Endothelial cell of umbilical vein (primary cell): Measurements from ENCODE around the gene SAMD5. TPM values are rescaled to one million over a fixed set of nuclear protein-coding genes. Genes with fewer than 3 reads are reported as not detected.

ENCODE experiments used
- BruUV-seq: library from RNA; stranded (reverse); fragments of 400-500 nt; replicated peaks from 2 replicates; lab custom pipeline; 2021; lab: Mats Ljungman, UMichigan
- CTCF ChIA-PET: fragments of 300-600, 350-600 bp; sonication (Branson Sonifier 250); formaldehyde crosslinking; loops from one replicate; lab custom pipeline; 2021; ENCODE audit warnings: antibody characterized with exemption, inconsistent platforms; lab: Charles Lee
- POLR2A ChIA-PET: fragments of 300-600, 350-600 bp; sonication (Branson Sonifier 250); formaldehyde crosslinking; loops from one replicate; lab custom pipeline; 2021; ENCODE audit warnings: antibody characterized with exemption, inconsistent platforms; lab: Charles Lee
- DNase-seq: peaks from one replicate; pipeline ENCODE4 v3.0.0-alpha.2; 2011; ENCODE audit warnings: low read depth, low spot score
- FAIRE-seq: peaks from 2 replicates; lab custom pipeline; 2011; peaks lifted over from hg19 to GRCh38; lab: Jason Lieb, UNC
- H2AFZ ChIP-seq: 2 replicates; pipeline ENCODE4 v1.6.0; 2012; ENCODE audit warnings: low read depth, low read length, control low read depth, inconsistent platforms
- H3K27ac ChIP-seq: 2 replicates; pipeline ENCODE4 v1.5.1; 2011; ENCODE audit warnings: low read depth, mild to moderate bottlenecking, control low read depth, low read length, moderate library complexity; ENCODE audit not compliant: insufficient read depth
- H3K27me3 ChIP-seq, 2 experiments: 2 replicates each; pipeline versions ENCODE4 v1.6.0 to v1.6.1; 2011; ENCODE audit warnings: low read length in 2 of 2, mixed read lengths in 1 of 2; ENCODE audit not compliant: control insufficient read depth in 2 of 2, insufficient read depth in 2 of 2
- H3K36me3 ChIP-seq, 2 experiments: 2 replicates in 1 of 2; 3 replicates in 1 of 2; pipeline ENCODE4 v1.5.1; 2011; ENCODE audit warnings: low read length in 2 of 2, mild to moderate bottlenecking in 1 of 2, moderate library complexity in 1 of 2; ENCODE audit not compliant: control insufficient read depth in 2 of 2, insufficient read depth in 2 of 2; ENCODE audit errors: extremely low read depth in 1 of 2
- H3K4me1 ChIP-seq: 3 replicates; pipeline ENCODE4 v1.5.1; 2011; ENCODE audit warnings: mild to moderate bottlenecking, low read length; ENCODE audit not compliant: control insufficient read depth, insufficient read depth; ENCODE audit errors: extremely low read depth
- H3K4me2 ChIP-seq: 2 replicates; pipeline ENCODE4 v1.6.1; 2011; ENCODE audit warnings: low read length, control low read depth, mixed read lengths; ENCODE audit not compliant: insufficient read depth
- H3K4me3 ChIP-seq, 3 experiments: fragments of 200-600 bp in 1 of 3; sonication (generic), shearing (Covaris generic) in 1 of 3; replicated peaks in 1 of 3; 2 replicates each; pipeline ENCODE4 v1.5.1; 2011 to 2016; ENCODE audit warnings: control low read depth in 3 of 3, low read length in 3 of 3, mild to moderate bottlenecking in 2 of 3, inconsistent platforms in 1 of 3, low read depth in 1 of 3, moderate library complexity in 1 of 3; ENCODE audit not compliant: insufficient read depth in 1 of 3
- H3K79me2 ChIP-seq: 2 replicates; pipeline ENCODE4 v1.6.0; 2012; ENCODE audit warnings: low read length, inconsistent platforms; ENCODE audit not compliant: control insufficient read depth, insufficient read depth
- H3K9ac ChIP-seq: replicated peaks from 2 replicates; pipeline ENCODE3; 2011; ENCODE audit warnings: low read length, control low read depth; ENCODE audit not compliant: insufficient read depth; ENCODE audit errors: extremely low read depth
- H3K9me1 ChIP-seq: replicated peaks from 3 replicates; pipeline ENCODE4 v1.6.0; 2011; ENCODE audit warnings: mild to moderate bottlenecking, low read length; ENCODE audit not compliant: control insufficient read depth, insufficient read depth; ENCODE audit errors: extremely low read depth
- H3K9me3 ChIP-seq: replicated peaks from 2 replicates; pipeline ENCODE4 v1.5.1; 2012; ENCODE audit warnings: low read length, inconsistent platforms; ENCODE audit not compliant: control insufficient read depth, insufficient read depth
- H4K20me1 ChIP-seq: replicated peaks from 2 replicates; pipeline ENCODE3; 2011; ENCODE audit warnings: mild to moderate bottlenecking, low read length; ENCODE audit not compliant: control insufficient read depth, insufficient read depth; ENCODE audit errors: extremely low read depth
- CTCF ChIP-seq, 2 donors: IDR thresholded peaks; 1 replicate in 1 of 2; 2 replicates in 1 of 2; pipeline ENCODE4 v1.5.1; 2011; ENCODE audit warnings: low read length in 2 of 2, mild to moderate bottlenecking in 2 of 2, moderate library complexity in 2 of 2, control low read depth in 1 of 2, inconsistent platforms in 1 of 2, low read depth in 1 of 2; ENCODE audit not compliant: insufficient read depth in 1 of 2; ENCODE audit errors: extremely low read depth in 1 of 2
- EZH2 ChIP-seq: IDR thresholded peaks from 2 replicates; pipeline ENCODE4 v1.6.1; 2012; ENCODE audit warnings: borderline replicate concordance, low read depth, mild to moderate bottlenecking, moderate library complexity, low read length, inconsistent platforms; ENCODE audit not compliant: severe bottlenecking
- FOS ChIP-seq: IDR thresholded peaks from 2 replicates; pipeline ENCODE4 v1.6.1; 2011; ENCODE audit warnings: mild to moderate bottlenecking, low read length, moderate library complexity, borderline replicate concordance; ENCODE audit not compliant: insufficient read depth
- GATA2 ChIP-seq: IDR thresholded peaks from 2 replicates; pipeline ENCODE4 v1.7.0; 2011; ENCODE audit warnings: low read depth, mild to moderate bottlenecking, moderate library complexity, mixed read lengths, low read length; ENCODE audit not compliant: insufficient read length, insufficient read depth
- JUN ChIP-seq: IDR thresholded peaks from 2 replicates; pipeline ENCODE4 v1.6.1; 2011; ENCODE audit warnings: borderline replicate concordance, low read depth; ENCODE audit not compliant: insufficient read length, insufficient read depth
- MYC ChIP-seq: IDR thresholded peaks from one replicate; pipeline ENCODE4 v1.6.1; 2011; ENCODE audit warnings: mild to moderate bottlenecking, low read depth, low read length
- POLR2A ChIP-seq: IDR thresholded peaks from 2 replicates; pipeline ENCODE4 v1.6.1; 2012; ENCODE audit warnings: low read depth, mild to moderate bottlenecking, control low read depth, low read length
- POLR2AphosphoS5 ChIP-seq: IDR thresholded peaks from 2 replicates; pipeline ENCODE4 v1.6.1; 2012; ENCODE audit warnings: low read depth, mild to moderate bottlenecking, control low read depth, low read length, moderate library complexity; ENCODE audit not compliant: insufficient read depth
- dilution Hi-C: fragments of 300-500 bp; cut with MboI; formaldehyde crosslinking; loops from one replicate; pipeline ENCODE4 v1.15.0; 2019; ENCODE audit warnings: low sequenced_read_pairs; ENCODE audit not compliant: extremely low pct_ligation_motif_present
- intact Hi-C: fragments of 100-400 bp; cut with micrococcal nuclease; formaldehyde crosslinking; loops from one replicate; pipeline ENCODE4 v1.10.0; 2022
- polyA plus RNA-seq, 4 experiments: library from polyadenylated mRNA; depleted of rRNA in 3 of 4; stranded (reverse) in 3 of 4; unstranded in 1 of 4; fragments of >200 nt; gene quantifications; 2 replicates each; pipeline versions ENCODE4 v1.2.1 to v1.2.3, GENCODE V29; 2011 to 2012; ENCODE audit warnings: missing spikeins in 1 of 4
- total RNA-seq: library from RNA; stranded (reverse); gene quantifications from 2 replicates; pipeline ENCODE4 v1.2.3, GENCODE V29; 2021
- TF ChIP-seq, protein P1 (sequence below): IDR thresholded peaks from 2 replicates; pipeline ENCODE4 v1.6.1; 2011; ENCODE audit not compliant: insufficient read depth, insufficient read length

SAMD5 gene
- total and polyA plus RNA-seq, 2 donors (not counting 3 experiments of a cell fraction or from before 2014, with no cell fraction given) = 0.75 to 6.9 TPM

DNA sequence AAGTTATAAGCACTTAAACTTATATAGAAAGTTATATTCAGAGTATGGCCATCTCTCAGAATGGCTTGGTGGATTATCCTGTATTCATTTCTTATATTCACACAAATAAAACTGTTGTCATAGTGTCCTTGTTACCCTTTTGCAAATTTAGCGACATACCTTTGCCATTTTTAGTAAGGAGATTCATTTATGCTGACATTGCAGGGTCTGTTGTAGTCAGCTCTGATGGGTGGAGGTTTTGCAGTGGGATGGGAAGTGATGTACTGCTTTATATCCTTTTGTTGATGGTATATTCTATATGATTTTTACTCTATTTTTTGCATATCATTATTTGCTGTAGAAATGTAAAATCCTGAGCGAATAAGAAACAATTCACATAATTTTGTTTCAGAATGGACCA is 35.9 kb downstream of the SAMD5 start:
- FAIRE-seq (no peak), DNase-seq (no peak)
- H3K9ac ChIP-seq = no peak overlapping the region
- intact Hi-C loops = no loop called here
- TF ChIP-seq EZH2 (no peak), POLR2A (no peak), FOS (no peak), CTCF (IDR thresholded peaks at IDR 0.05; ENCODE audit: extremely low read depth in 1 of 2, insufficient read depth in 1 of 2, low read depth in 1 of 2, low read length in 2 of 2) (no peak), POLR2AphosphoS5 (no peak), GATA2 (no peak), JUN (no peak), MYC (no peak)
- TF ChIP-seq, protein P1, sequence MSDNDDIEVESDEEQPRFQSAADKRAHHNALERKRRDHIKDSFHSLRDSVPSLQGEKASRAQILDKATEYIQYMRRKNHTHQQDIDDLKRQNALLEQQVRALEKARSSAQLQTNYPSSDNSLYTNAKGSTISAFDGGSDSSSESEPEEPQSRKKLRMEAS = no peak
- no peaks in the 10 kb centered on the region for H3K9me3 ChIP-seq
- H3K36me3 ChIP-seq = no peaks in the 10 kb centered on the region
- no peaks in the 10 kb centered on the region for H3K9me1 ChIP-seq
- no peak overlapping the region for H3K4me3 ChIP-seq
- H2AFZ ChIP-seq = no peak overlapping the region
- no peaks in the 10 kb centered on the region for H4K20me1 ChIP-seq
- H3K27me3 ChIP-seq = no peaks in the 10 kb centered on the region
- ChIA-PET POLR2A (no interaction called here), CTCF (no interaction called here)
- dilution Hi-C loops = no loop called here
- H3K4me1 ChIP-seq = no peaks in the 10 kb centered on the region
- no peaks in the 10 kb centered on the region for H3K79me2 ChIP-seq
- no peak overlapping the region for H3K4me2 ChIP-seq
- no TSS peak for BruUV-seq
- H3K27ac ChIP-seq = no peak overlapping the region
